Left ventricle myocardium inferior (tissue), 1 donor: ENCODE measurements around the gene TWF2. TPM values are rescaled to one million over a fixed set of nuclear protein-coding genes. Genes with fewer than 3 reads are reported as not detected.

Experiments used
- DNase-seq: peaks from one replicate; pipeline ENCODE4 v3.0.0-alpha.2; 2020
- H3K27ac ChIP-seq: fragments of 200-600 bp; replicated peaks from 2 replicates; pipeline ENCODE4 v1.8.0; 2021
- H3K27me3 ChIP-seq: fragments of 200-600 bp; 2 replicates; pipeline ENCODE4 v1.8.0; 2021; ENCODE audit warnings: low read depth
- H3K36me3 ChIP-seq: fragments of 200-600 bp; 2 replicates; pipeline ENCODE4 v1.8.0; 2021
- H3K4me1 ChIP-seq: fragments of 200-600 bp; 2 replicates; pipeline ENCODE4 v1.8.0; 2021
- H3K4me3 ChIP-seq: fragments of 200-600 bp; 2 replicates; pipeline ENCODE4 v1.8.0; 2021; ENCODE audit warnings: mild to moderate bottlenecking, moderate library complexity
- H3K9me3 ChIP-seq: fragments of 200-600 bp; replicated peaks from 2 replicates; pipeline ENCODE4 v1.8.0; 2021
- intact Hi-C: fragments of 100-400 bp; cut with micrococcal nuclease; formaldehyde crosslinking; loops from one replicate; pipeline ENCODE4 v1.11.0; 2022
- total RNA-seq: library from RNA; stranded (reverse); fragmentation: NEBNext Ultra II Directional; extraction: Animal tissue kit (Norgen Biotek cat#: 25700); gene quantifications from one replicate; pipeline ENCODE4 v1.2.1, GENCODE V29; 2021
- TF ChIP-seq, protein P1 (sequence below): fragments of 200-600 bp; IDR thresholded peaks from 2 replicates; pipeline ENCODE4 v1.8.0; 2021; ENCODE audit warnings: antibody characterized with exemption, mild to moderate bottlenecking, borderline replicate concordance
- donor health status: DM: no; HTN: yes; CAD: no; lungs with severe emphysema.

TWF2 gene
- total RNA-seq, 1 donor from 2014 or later, result 115 TPM

DNA sequence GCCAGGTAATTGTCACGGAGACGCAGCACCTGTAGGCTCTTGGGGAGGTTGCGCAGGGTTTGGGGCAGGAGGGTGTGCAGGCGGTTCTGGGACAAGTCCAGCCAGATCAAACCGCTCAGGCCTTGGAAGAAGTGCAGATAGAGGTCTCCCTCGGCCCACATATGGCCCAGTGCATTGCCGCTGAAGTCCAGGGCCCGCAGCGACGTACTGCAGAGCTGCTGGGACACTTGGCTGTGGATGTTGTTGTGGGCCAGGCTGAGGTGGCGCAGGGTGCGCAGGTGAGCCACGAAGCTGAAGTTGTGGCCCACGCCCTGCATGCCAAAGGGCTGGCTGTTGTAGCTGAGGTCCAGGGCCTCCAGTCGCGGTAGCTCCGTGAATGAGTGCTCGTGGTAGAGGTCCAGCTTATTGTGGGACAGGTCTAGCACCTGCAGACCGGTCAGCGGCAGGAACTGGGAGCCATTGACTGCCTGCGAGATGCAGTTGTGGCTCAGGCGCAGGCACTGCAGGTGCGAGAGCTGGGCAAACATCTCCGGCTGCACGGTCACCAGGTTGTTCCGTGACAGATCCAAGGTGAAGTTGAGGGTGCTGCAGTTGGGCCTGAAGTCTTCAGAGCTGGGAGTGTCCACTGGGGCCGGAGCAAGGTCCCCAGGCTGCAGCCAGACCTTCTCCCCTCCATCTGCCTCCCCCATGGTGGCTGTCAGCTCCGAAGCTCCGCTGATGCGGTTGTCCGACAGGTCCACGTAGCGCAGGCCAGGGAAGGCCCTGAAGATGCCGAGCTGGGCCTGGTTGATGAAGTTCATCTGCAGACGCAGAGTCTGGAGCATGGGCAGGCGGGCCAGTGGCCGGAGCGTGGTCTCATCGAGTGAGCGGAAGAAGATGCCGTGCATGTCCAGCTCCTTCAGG is 16.4 kb downstream of the TWF2 start:
- peaks cover 33% of the 10 kb centered on the region for H3K4me1 ChIP-seq
- H3K27me3 ChIP-seq, result no peaks in the 10 kb centered on the region
- H3K36me3 ChIP-seq, result peaks cover 2% of the 10 kb centered on the region
- no peak for DNase-seq
- H3K9me3 ChIP-seq, result no peaks in the 10 kb centered on the region
- H3K4me3 ChIP-seq, result no peak overlapping the region
- H3K27ac ChIP-seq, result no peak overlapping the region
- intact Hi-C loops, result no loop called here
- TF ChIP-seq, protein P1, sequence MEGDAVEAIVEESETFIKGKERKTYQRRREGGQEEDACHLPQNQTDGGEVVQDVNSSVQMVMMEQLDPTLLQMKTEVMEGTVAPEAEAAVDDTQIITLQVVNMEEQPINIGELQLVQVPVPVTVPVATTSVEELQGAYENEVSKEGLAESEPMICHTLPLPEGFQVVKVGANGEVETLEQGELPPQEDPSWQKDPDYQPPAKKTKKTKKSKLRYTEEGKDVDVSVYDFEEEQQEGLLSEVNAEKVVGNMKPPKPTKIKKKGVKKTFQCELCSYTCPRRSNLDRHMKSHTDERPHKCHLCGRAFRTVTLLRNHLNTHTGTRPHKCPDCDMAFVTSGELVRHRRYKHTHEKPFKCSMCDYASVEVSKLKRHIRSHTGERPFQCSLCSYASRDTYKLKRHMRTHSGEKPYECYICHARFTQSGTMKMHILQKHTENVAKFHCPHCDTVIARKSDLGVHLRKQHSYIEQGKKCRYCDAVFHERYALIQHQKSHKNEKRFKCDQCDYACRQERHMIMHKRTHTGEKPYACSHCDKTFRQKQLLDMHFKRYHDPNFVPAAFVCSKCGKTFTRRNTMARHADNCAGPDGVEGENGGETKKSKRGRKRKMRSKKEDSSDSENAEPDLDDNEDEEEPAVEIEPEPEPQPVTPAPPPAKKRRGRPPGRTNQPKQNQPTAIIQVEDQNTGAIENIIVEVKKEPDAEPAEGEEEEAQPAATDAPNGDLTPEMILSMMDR, result no peak

DNA sequence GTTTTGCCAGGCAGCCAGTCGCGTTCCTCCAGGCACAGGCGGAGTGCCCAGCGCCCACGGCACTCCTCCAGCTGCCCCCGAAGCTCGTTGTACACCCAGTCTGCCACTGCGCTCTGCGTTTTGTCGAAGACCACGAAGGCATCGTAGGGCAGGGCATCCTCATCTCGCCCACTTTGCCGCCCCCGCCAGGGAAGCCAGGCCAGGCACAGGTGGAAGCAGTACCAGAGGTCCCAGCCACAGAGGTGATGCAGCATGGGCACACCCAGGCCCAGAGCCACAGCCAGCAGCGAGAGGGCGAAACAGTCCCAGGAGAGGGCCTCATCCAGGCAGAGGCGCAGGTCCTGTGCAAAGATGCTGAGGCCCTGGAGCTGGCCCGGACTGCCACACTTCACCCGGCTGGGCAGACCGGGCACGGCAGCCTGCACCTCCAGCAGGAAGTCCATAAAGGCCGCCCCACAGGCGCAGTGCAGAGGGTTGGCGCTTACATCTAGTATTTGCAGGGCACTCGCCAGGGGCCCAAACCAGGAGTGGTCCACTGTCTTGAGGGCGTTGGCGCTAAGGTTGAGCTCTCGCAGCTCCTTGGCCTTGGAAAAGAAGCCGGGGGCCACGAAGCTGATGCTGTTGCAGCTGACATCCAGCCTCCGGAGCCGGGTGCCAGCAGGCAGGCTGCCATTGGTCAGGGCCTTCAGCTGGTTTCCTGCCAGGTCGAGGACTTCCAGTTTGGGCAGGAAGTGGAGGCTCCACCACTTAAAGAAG is 17.2 kb downstream of the TWF2 start:
- Histone ChIP-seq H3K9me3 (no peaks in the 10 kb centered on the region), H3K4me1 (peaks cover 41% of the 10 kb centered on the region), H3K27ac (no peak overlapping the region), H3K4me3 (no peak overlapping the region), H3K27me3 (no peaks in the 10 kb centered on the region), H3K36me3 (no peaks in the 10 kb centered on the region)
- no peak for DNase-seq
- intact Hi-C loops, result no loop called here
- TF ChIP-seq, protein P1, result no peak

DNA sequence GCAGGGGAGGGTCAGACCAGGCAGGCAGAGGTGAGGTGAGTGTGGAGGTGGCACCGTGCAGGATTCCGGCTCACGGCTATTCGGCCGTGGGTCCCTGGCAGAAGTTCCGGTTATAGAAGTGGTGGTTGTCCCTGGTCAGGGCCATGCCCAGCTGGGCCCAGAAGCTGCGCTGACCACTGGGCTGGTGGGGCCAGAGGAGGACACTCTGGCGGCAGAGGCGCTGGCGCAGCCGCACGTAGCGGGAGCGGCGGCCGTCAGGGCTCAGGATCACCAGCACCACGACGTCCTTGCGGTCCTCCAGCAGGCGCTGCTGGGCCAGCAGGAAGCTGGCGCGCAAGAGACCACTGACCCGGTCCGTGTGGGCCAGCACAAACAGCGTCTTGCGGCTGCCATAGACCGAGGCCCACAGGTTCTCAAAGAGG is 17.8 kb downstream of the TWF2 start:
- TF ChIP-seq, protein P1, result no peak
- no peak overlapping the region for H3K4me3 ChIP-seq
- DNase-seq, result no peak
- H3K4me1 ChIP-seq, result peaks cover 47% of the 10 kb centered on the region
- H3K9me3 ChIP-seq, result no peaks in the 10 kb centered on the region
- no peaks in the 10 kb centered on the region for H3K27me3 ChIP-seq
- no peak overlapping the region for H3K27ac ChIP-seq
- intact Hi-C loops, result no loop called here
- no peaks in the 10 kb centered on the region for H3K36me3 ChIP-seq

DNA sequence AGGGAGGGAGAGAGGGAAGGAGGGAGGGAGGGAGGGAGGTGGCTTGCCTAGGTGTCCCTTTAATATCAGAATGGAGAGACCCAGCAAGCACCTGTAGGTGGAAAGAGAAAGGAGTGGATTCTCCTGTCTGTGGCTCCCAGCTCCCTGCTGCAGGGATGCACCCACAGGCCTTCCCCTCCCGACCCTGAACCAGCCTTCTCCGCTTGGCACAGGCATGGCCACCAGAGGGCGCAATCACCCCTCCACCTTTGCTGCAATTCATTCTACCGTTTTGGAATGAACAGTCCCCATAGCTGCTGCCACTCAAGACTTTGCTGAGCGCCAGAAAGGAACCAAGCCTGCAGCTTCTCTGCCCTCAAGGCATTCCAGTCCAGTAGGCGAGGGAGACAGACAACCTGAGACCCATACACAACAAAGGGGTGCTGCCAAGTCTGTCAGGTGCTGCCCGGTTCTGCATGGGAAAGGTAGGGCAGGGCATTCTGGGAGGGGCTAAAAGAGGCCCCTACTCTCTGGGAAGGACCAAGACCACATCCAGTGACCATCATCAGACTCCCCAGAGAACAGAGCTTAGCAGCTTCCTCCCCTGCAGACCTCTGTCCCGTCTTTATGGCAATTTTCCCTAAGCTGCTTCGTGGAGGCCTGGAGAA is 18.5 kb downstream of the TWF2 start:
- Histone ChIP-seq H3K4me3 (no peak overlapping the region), H3K27me3 (no peaks in the 10 kb centered on the region), H3K27ac (no peak overlapping the region), H3K36me3 (peaks cover 6% of the 10 kb centered on the region), H3K4me1 (peaks cover 53% of the 10 kb centered on the region), H3K9me3 (no peaks in the 10 kb centered on the region)
- DNase-seq, result peak; percentile 85
- intact Hi-C loops, result no loop called here
- TF ChIP-seq, protein P1, result peak; percentile 89

DNA sequence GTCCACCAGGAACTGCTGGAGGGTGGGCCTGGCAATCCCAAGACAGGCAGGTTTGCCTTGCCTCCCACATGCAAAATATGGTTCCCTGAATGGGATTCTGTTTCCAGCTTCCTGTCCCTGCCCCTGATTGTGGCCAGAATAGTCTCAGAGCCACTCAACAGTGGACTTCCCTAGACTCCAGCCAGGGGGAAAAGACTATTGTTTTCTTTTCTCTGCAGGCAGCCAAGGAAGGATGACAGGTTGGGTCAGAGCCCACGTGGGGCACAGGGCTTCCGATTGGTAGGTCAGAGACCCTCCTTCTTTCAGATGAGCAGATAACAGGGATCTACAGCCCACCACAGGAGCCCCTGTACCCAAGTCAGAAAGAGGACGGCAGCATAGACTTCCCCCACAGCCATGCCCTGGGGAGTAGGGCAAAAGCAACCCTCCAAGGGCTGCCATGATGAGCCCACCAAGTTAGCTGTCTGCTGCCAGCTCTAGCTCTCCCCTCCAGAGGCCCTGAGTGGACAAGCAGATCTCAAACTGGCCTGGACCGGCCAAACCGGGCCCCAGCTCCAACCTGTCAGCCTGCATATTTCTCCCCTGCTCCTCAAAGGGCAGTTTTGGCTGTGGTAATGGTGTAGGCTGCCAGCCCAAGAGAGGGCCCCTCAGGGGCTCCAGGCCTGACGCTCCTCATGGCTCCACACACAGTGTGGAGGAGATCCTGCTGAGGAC is 19.9 kb downstream of the TWF2 start:
- intact Hi-C loops, result loop anchor here (10.0 kb wide), 1 partner anchor 64 kb away; the partner anchor contains the start of gene POC1A
- H3K27me3 ChIP-seq, result no peaks in the 10 kb centered on the region
- no peak for DNase-seq
- H3K27ac ChIP-seq, result peak overlapping the region; percentile 86
- peak overlapping the region; percentile 42 for H3K4me3 ChIP-seq
- no peaks in the 10 kb centered on the region for H3K9me3 ChIP-seq
- TF ChIP-seq, protein P1, result peak; percentile 33
- H3K4me1 ChIP-seq, result peaks cover 68% of the 10 kb centered on the region
- H3K36me3 ChIP-seq, result peaks cover 20% of the 10 kb centered on the region
